GM06990 (cell line): Measurements from ENCODE around the gene PLCB2.

ENCODE experiments used
- DNase-seq: peaks from one replicate; pipeline ENCODE4 v3.0.0-alpha.2; 2011; ENCODE audit not compliant: insufficient read length; ENCODE audit errors: extremely low read depth
- H3K27me3 ChIP-seq: replicated peaks from 2 replicates; pipeline ENCODE4 v1.6.0; 2011; ENCODE audit warnings: low read length; ENCODE audit not compliant: control insufficient read depth, insufficient read depth
- H3K36me3 ChIP-seq: 2 replicates; pipeline ENCODE4 v1.5.1; 2011; ENCODE audit warnings: low read length; ENCODE audit not compliant: control insufficient read depth, insufficient read depth
- H3K4me3 ChIP-seq: replicated peaks from 2 replicates; pipeline ENCODE4 v1.5.1; 2011; ENCODE audit warnings: low read depth, mild to moderate bottlenecking, control low read depth, low read length
- CTCF ChIP-seq: IDR thresholded peaks from 2 replicates; pipeline ENCODE4 v1.5.1; 2011; ENCODE audit warnings: low read length, control low read depth, mild to moderate bottlenecking, inconsistent platforms; ENCODE audit not compliant: insufficient read depth, poor library complexity, severe bottlenecking

Gene PLCB2

GRCh38 chr15:40331026-40331425 is 23.3 kb upstream of the PLCB2 start:
- H3K36me3 ChIP-seq: no peaks in the 10 kb centered on the region
- H3K4me3 ChIP-seq: no peak overlapping the region
- no peak for DNase-seq
- H3K27me3 ChIP-seq: no peaks in the 10 kb centered on the region
- no peak for TF ChIP-seq CTCF

GRCh38 chr15:40330368-40330836 is 22.7 kb upstream of the PLCB2 start:
- Histone ChIP-seq H3K27me3 (no peaks in the 10 kb centered on the region), H3K4me3 (no peak overlapping the region), H3K36me3 (no peaks in the 10 kb centered on the region)
- no peak for TF ChIP-seq CTCF
- no peak for DNase-seq

GRCh38 chr15:40329804-40330203 is 22.1 kb upstream of the PLCB2 start:
- DNase-seq: no peak
- TF ChIP-seq CTCF: no peak
- no peaks in the 10 kb centered on the region for H3K36me3 ChIP-seq
- H3K27me3 ChIP-seq: no peaks in the 10 kb centered on the region
- H3K4me3 ChIP-seq: no peak overlapping the region

- DNase-seq: no peak
- Histone ChIP-seq H3K36me3 (no peaks in the 10 kb centered on the region), H3K27me3 (no peaks in the 10 kb centered on the region), H3K4me3 (no peak overlapping the region)
- TF ChIP-seq CTCF: no peak
Measured at GRCh38 chr15:40328751-40329150, 21.0 kb upstream of the PLCB2 start.

GRCh38 chr15:40328176-40328575 is 20.4 kb upstream of the PLCB2 start:
- no peak overlapping the region for H3K4me3 ChIP-seq

More at GRCh38 chr15:40328176-40328575, 20.4 kb upstream of the PLCB2 start:
- no peak for TF ChIP-seq CTCF
- no peaks in the 10 kb centered on the region for H3K27me3 ChIP-seq
- no peak for DNase-seq
- no peaks in the 10 kb centered on the region for H3K36me3 ChIP-seq
